ENCODE data around the gene ANAPC10. TPM values are rescaled to one million over a fixed set of nuclear protein-coding genes. Genes with fewer than 3 reads are reported as not detected.

The ANAPC10 gene
- total and polyA plus RNA-seq, 2 experiments from 2014 or later: 34.4 to 59.2 TPM

DNA sequence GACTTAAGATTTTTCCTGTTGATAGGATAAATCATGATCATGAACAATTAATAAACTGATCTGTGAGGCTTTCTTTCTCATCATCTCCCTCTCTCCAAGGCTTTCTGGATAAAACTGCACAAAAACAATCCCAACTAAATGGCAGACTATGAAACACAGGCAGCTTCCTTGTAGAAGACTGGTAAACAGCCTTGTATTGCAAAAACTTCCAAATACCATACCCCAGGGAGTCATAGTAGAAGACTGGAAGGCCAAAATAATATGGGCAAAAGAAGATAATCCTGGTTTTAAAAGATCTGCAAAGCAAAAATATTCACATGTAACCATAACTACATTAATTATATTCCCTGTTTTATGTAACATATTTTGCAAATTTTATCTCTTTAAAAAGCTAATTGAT, 113.0 kb downstream of the ANAPC10 start (continued):
- TF ChIP-seq, protein P1, sequence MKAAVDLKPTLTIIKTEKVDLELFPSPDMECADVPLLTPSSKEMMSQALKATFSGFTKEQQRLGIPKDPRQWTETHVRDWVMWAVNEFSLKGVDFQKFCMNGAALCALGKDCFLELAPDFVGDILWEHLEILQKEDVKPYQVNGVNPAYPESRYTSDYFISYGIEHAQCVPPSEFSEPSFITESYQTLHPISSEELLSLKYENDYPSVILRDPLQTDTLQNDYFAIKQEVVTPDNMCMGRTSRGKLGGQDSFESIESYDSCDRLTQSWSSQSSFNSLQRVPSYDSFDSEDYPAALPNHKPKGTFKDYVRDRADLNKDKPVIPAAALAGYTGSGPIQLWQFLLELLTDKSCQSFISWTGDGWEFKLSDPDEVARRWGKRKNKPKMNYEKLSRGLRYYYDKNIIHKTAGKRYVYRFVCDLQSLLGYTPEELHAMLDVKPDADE (IDR thresholded peaks at IDR 0.05): no peak
- no peak for TF ChIP-seq CREB1 (CRISPR knock-in tag; IDR thresholded peaks at IDR 0.05; ENCODE audit: low read depth)
- TF ChIP-seq CTCF (conservative IDR thresholded peaks at IDR 0.05; ENCODE audit: low read depth in 2 of 2): no peak
- TF ChIP-seq STAT1 (IDR thresholded peaks at IDR 0.05; ENCODE audit: unreplicated experiment): no peak
- TF ChIP-seq EZH2 (IDR thresholded peaks at IDR 0.05; ENCODE audit: low read depth, unreplicated experiment): no peak
- TF ChIP-seq EZH2phosphoT487 (IDR thresholded peaks at IDR 0.05; ENCODE audit: unreplicated experiment): no peak

GRCh38 chr4:144984241-144984640, 113.8 kb downstream of the ANAPC10 start:
- no peaks in the 10 kb centered on the region for H4K20me1 ChIP-seq (replicated peaks; ENCODE audit: insufficient read depth)
- H3K4me3 ChIP-seq: no peak overlapping the region
- no peak overlapping the region for H2AFZ ChIP-seq
- H3K4me1 Mint-ChIP-seq: peaks cover 3% of the 10 kb centered on the region
- no peak overlapping the region for H3K4me2 ChIP-seq
- no peaks in the 10 kb centered on the region for H3K27me3 ChIP-seq (ENCODE audit: insufficient read depth)
- H3K9me3 Mint-ChIP-seq: peaks cover 7% of the 10 kb centered on the region; the same call in 2 of the 3 replicates
- no peak overlapping the region for H3K27ac ChIP-seq (ENCODE audit: low read depth)
- H3K4me3 Mint-ChIP-seq: no peak overlapping the region
- no peaks in the 10 kb centered on the region for H3K36me3 ChIP-seq (ENCODE audit: insufficient read depth)
- H3K36me3 Mint-ChIP-seq (ENCODE audit: low read depth): peaks cover 12% of the 10 kb centered on the region; the same call in 2 of the 3 replicates
- H3K9me2 ChIP-seq (ENCODE audit: insufficient read depth): no peaks in the 10 kb centered on the region
- no peaks in the 10 kb centered on the region for H3K79me2 ChIP-seq (replicated peaks; ENCODE audit: insufficient read depth)
- H3K27ac Mint-ChIP-seq: no peak overlapping the region
- H3F3A ChIP-seq (replicated peaks; ENCODE audit: low read depth): no peaks in the 10 kb centered on the region
- ATAC-seq (no peak), DNase-seq (ENCODE audit: low spot score) (no peak)
- no peaks in the 10 kb centered on the region for H3K27me3 Mint-ChIP-seq (ENCODE audit: insufficient read depth, low read depth, poor library complexity)
- no peaks in the 10 kb centered on the region for H3K4me1 ChIP-seq (ENCODE audit: insufficient read depth)
- TF ChIP-seq ZNF114 (CRISPR knock-in tag; IDR thresholded peaks at IDR 0.05) (no peak), STAT1 (IDR thresholded peaks at IDR 0.05; ENCODE audit: unreplicated experiment) (no peak), ZNF462 (CRISPR knock-in tag; IDR thresholded peaks at IDR 0.05) (no peak), POLR2AphosphoS5 (IDR thresholded peaks at IDR 0.05; ENCODE audit: low read depth) (no peak), NANOG (IDR thresholded peaks at IDR 0.05; ENCODE audit: borderline replicate concordance) (no peak), EZH2phosphoT487 (IDR thresholded peaks at IDR 0.05; ENCODE audit: unreplicated experiment) (no peak), JUNB (IDR thresholded peaks at IDR 0.05; ENCODE audit: unreplicated experiment) (no peak), ZNF331 (CRISPR knock-in tag; IDR thresholded peaks at IDR 0.05; ENCODE audit: low read depth) (no peak)
- TF ChIP-seq, protein P1 (IDR thresholded peaks at IDR 0.05): no peak

Measured in GM23338 (cell line).